IMR-90 (cell line): Measurements from ENCODE around the gene PTPRO. TPM values are rescaled to one million over a fixed set of nuclear protein-coding genes. Genes with fewer than 3 reads are reported as not detected.

ENCODE experiments used
- ATAC-seq: fragments of 200-7000 bp; cut with Tn5 transposase; 2 replicates; pipeline ENCODE4 v1.9.1; 2020; ENCODE audit warnings: low read depth, mild to moderate bottlenecking, moderate library complexity
- Bru-seq: library from RNA; stranded (reverse); fragments of 400-500 nt; gene quantifications from one replicate; lab custom pipeline; 2021; lab: Mats Ljungman, UMichigan
- BruChase-seq, 2 experiments: library from RNA; stranded (reverse); fragments of 400-500 nt; gene quantifications; one replicate each; lab custom pipeline; 2021; lab: Mats Ljungman, UMichigan
- BruUV-seq: library from RNA; stranded (reverse); fragments of 400-500 nt; replicated peaks from 2 replicates; lab custom pipeline; 2021; lab: Mats Ljungman, UMichigan
- CTCF ChIA-PET: fragments of 300-600 bp; formaldehyde crosslinking; extraction: SDS; loops from one replicate; lab custom pipeline; 2021; ENCODE audit warnings: antibody characterized with exemption; lab: Yijun Ruan, JAX
- POLR2A ChIA-PET: fragments of 300-600 bp; sonication (Branson Sonifier 250); formaldehyde crosslinking; loops from one replicate; lab custom pipeline; 2022; ENCODE audit warnings: antibody characterized with exemption; ENCODE audit not compliant: unreplicated experiment; lab: Charles Lee
- DNase-seq: peaks from one replicate; pipeline ENCODE4 v3.0.0; 2013
- H2AFZ ChIP-seq: replicated peaks from 2 replicates; pipeline ENCODE3; 2013; ENCODE audit warnings: low read length, mild to moderate bottlenecking; ENCODE audit not compliant: poor library complexity
- H2AK5ac ChIP-seq: 2 replicates; pipeline ENCODE4 v1.6.1; 2013; ENCODE audit warnings: low read depth, low read length, inconsistent platforms
- H2AK9ac ChIP-seq: replicated peaks from 2 replicates; pipeline ENCODE3; 2013; ENCODE audit warnings: mild to moderate bottlenecking, low read depth, low read length, moderate library complexity; ENCODE audit not compliant: poor library complexity
- H2BK120ac ChIP-seq: 2 replicates; pipeline ENCODE4 v1.6.1; 2013; ENCODE audit warnings: low read depth, low read length, inconsistent platforms
- H2BK15ac ChIP-seq: 3 replicates; pipeline ENCODE4 v1.6.1; 2013; ENCODE audit warnings: low read depth, low read length, inconsistent platforms
- H2BK20ac ChIP-seq: 2 replicates; pipeline ENCODE4 v1.6.1; 2013; ENCODE audit warnings: low read depth, mild to moderate bottlenecking, inconsistent platforms, low read length, moderate library complexity
- H2BK5ac ChIP-seq: 2 replicates; pipeline ENCODE4 v1.6.1; 2013; ENCODE audit warnings: mild to moderate bottlenecking, low read depth, low read length, inconsistent platforms; ENCODE audit not compliant: poor library complexity, severe bottlenecking
- H3K14ac ChIP-seq: replicated peaks from 2 replicates; pipeline ENCODE4 v1.6.1; 2013; ENCODE audit warnings: low read depth, low read length, inconsistent platforms
- H3K18ac ChIP-seq: 2 replicates; pipeline ENCODE4 v1.6.1; 2013; ENCODE audit warnings: low read depth, low read length, control low read depth
- H3K23ac ChIP-seq: 2 replicates; pipeline ENCODE4 v1.6.1; 2013; ENCODE audit warnings: low read depth, low read length, inconsistent platforms
- H3K27ac ChIP-seq: 2 replicates; pipeline ENCODE4 v1.5.1; 2013; ENCODE audit warnings: mild to moderate bottlenecking, control low read depth, low read length; ENCODE audit not compliant: insufficient read depth
- H3K27me3 ChIP-seq: 2 replicates; pipeline ENCODE4 v1.6.1; 2013; ENCODE audit warnings: low read length; ENCODE audit not compliant: control insufficient read depth, insufficient read depth
- H3K36me3 ChIP-seq: 2 replicates; pipeline ENCODE4 v1.6.1; 2013; ENCODE audit warnings: low read length, mixed read lengths; ENCODE audit not compliant: control insufficient read depth, insufficient read depth
- H3K4ac ChIP-seq: 2 replicates; pipeline ENCODE4 v1.6.1; 2013; ENCODE audit warnings: low read depth, low read length, inconsistent platforms
- H3K4me1 ChIP-seq: 2 replicates; pipeline ENCODE4 v1.6.1; 2013; ENCODE audit warnings: low read length, mixed read lengths; ENCODE audit not compliant: control insufficient read depth, insufficient read depth
- H3K4me2 ChIP-seq: 2 replicates; pipeline ENCODE4 v1.6.1; 2013; ENCODE audit warnings: low read depth, mild to moderate bottlenecking, control low read depth, low read length, moderate library complexity
- H3K4me3 ChIP-seq: 2 replicates; pipeline ENCODE4 v1.5.1; 2013; ENCODE audit warnings: low read depth, mild to moderate bottlenecking, control low read depth, low read length, moderate library complexity; ENCODE audit not compliant: insufficient read depth
- H3K56ac ChIP-seq: 2 replicates; pipeline ENCODE4 v1.6.1; 2013; ENCODE audit warnings: low read length, inconsistent platforms; ENCODE audit not compliant: insufficient read depth; ENCODE audit errors: extremely low read depth
- H3K79me1 ChIP-seq, 2 experiments: 2 replicates each; pipeline ENCODE4 v1.6.1; 2013; ENCODE audit warnings: low read length in 2 of 2, inconsistent platforms in 1 of 2, low read depth in 1 of 2
- H3K9ac ChIP-seq: 2 replicates; pipeline ENCODE4 v1.6.1; 2013; ENCODE audit warnings: low read depth, low read length, control low read depth
- H3K9me1 ChIP-seq: 2 replicates; pipeline ENCODE4 v1.6.1; 2013; ENCODE audit warnings: low read length, inconsistent platforms; ENCODE audit not compliant: insufficient read depth
- H3K9me3 ChIP-seq: 2 replicates; pipeline ENCODE4 v1.6.1; 2013; ENCODE audit warnings: low read length; ENCODE audit not compliant: control insufficient read depth, insufficient read depth
- H4K20me1 ChIP-seq: 2 replicates; pipeline ENCODE4 v1.6.1; 2013; ENCODE audit warnings: low read length, inconsistent platforms; ENCODE audit not compliant: insufficient read depth
- H4K5ac ChIP-seq: 2 replicates; pipeline ENCODE4 v1.6.1; 2013; ENCODE audit warnings: mild to moderate bottlenecking, low read depth, low read length, control low read depth
- H4K8ac ChIP-seq, 2 experiments: 2 replicates each; pipeline ENCODE4 v1.6.1; 2013; ENCODE audit warnings: low read depth in 2 of 2, low read length in 2 of 2, control low read depth in 1 of 2, inconsistent platforms in 1 of 2
- H4K91ac ChIP-seq: 2 replicates; pipeline ENCODE4 v1.6.1; 2013; ENCODE audit warnings: low read depth, low read length, inconsistent platforms; ENCODE audit not compliant: insufficient read depth
- BHLHE40 ChIP-seq: fragments of 150-350 bp; IDR thresholded peaks from 2 replicates; pipeline ENCODE4 v1.6.1; 2016; ENCODE audit warnings: mild to moderate bottlenecking, low read depth, low read length
- CEBPB ChIP-seq: IDR thresholded peaks from 2 replicates; pipeline ENCODE4 v1.6.1; 2012; ENCODE audit warnings: low read depth, low read length, improper control_type of control experiment
- CHD1 ChIP-seq: IDR thresholded peaks from 2 replicates; pipeline ENCODE4 v1.6.1; 2012; ENCODE audit warnings: low read depth, low read length, improper control_type of control experiment
- FOS ChIP-seq: fragments of 150-350 bp; IDR thresholded peaks from 2 replicates; pipeline ENCODE4 v1.6.1; 2016; ENCODE audit warnings: low read depth, low read length
- RAD21 ChIP-seq: IDR thresholded peaks from 2 replicates; pipeline ENCODE4 v1.6.1; 2012; ENCODE audit warnings: low read length, improper control_type of control experiment
- RFX5 ChIP-seq: IDR thresholded peaks from 2 replicates; pipeline ENCODE4 v1.8.0; 2012; ENCODE audit warnings: low read depth, mild to moderate bottlenecking, low read length, moderate library complexity
- WGBS, 2 experiments: methylation state at CpG; one replicate each; pipeline versions ENCODE4 v1.1.5 to v1.1.7; 2013; ENCODE audit warnings: missing lambda C conversion rate in 2 of 2; ENCODE audit not compliant: insufficient read length in 1 of 2; ENCODE audit errors: extremely low coverage in 2 of 2; 5-methylcytosine and 5-hydroxymethylcytosine counted together
- dilution Hi-C: fragments of 300-500 bp; cut with HindIII; formaldehyde crosslinking; loops from one replicate; pipeline ENCODE4 v1.14.3; 2018; ENCODE audit warnings: low sequenced_read_pairs; ENCODE audit not compliant: unreplicated experiment
- in situ Hi-C: fragments of 300-500 bp; cut with MboI; formaldehyde crosslinking; loops from 3 replicates; pipeline ENCODE4 v1.14.3; 2019; ENCODE audit warnings: low sequenced_read_pairs, inconsistent platforms, mixed read lengths
- intact Hi-C: fragments of 100-400 bp; cut with micrococcal nuclease; formaldehyde crosslinking; loops from 2 replicates; pipeline ENCODE4 v1.10.0; 2022
- long read RNA-seq: library from polyadenylated mRNA; unstranded; transcript quantifications from one replicate; pipeline ENCODE4 v2.0.0, GENCODE V29; 2021; ENCODE audit not compliant: unreplicated experiment
- polyA plus RNA-seq, 3 experiments: library from polyadenylated mRNA; depleted of rRNA; stranded (reverse); fragments of >200 nt; gene quantifications; 2 replicates each; pipeline ENCODE4 v1.2.3, GENCODE V29; 2012; ENCODE audit warnings: low replicate concordance in 1 of 3
- total RNA-seq: library from RNA; depleted of rRNA; stranded (reverse); fragments of >200 nt; gene quantifications from 2 replicates; pipeline ENCODE4 v1.2.3, GENCODE V29; 2012; rRNA removed

The PTPRO gene
- under 0.01 and 0.18 TPM in 2 replicates for total RNA-seq
- polyA plus RNA-seq (2012; rRNA removed) = 0.03 TPM in 1 of 2 replicates, not detected in the other
- 0.01 TPM in 1 of 2 replicates, not detected in the other for polyA plus RNA-seq (2012; cell fraction: cytosol; rRNA removed)
- 0.13 TPM in 1 of 2 replicates, not detected in the other for polyA plus RNA-seq (2012; cell fraction: nucleus; rRNA removed; ENCODE audit: low replicate concordance)
- Bru-seq, nascent RNA = percentile 4 among the genes with signal in this experiment
- BruChase-seq, experiment 1, labeled RNA remaining after a 6-hour chase = percentile 0 among the genes with signal in this experiment
- BruChase-seq, experiment 2, labeled RNA remaining after a 2-hour chase = percentile 2 among the genes with signal in this experiment
- long read RNA-seq, partial matches to known transcripts = 1 of 1 reads
- long read RNA-seq, other reads (novel, unspliced or antisense) = 0 of 1 reads

DNA sequence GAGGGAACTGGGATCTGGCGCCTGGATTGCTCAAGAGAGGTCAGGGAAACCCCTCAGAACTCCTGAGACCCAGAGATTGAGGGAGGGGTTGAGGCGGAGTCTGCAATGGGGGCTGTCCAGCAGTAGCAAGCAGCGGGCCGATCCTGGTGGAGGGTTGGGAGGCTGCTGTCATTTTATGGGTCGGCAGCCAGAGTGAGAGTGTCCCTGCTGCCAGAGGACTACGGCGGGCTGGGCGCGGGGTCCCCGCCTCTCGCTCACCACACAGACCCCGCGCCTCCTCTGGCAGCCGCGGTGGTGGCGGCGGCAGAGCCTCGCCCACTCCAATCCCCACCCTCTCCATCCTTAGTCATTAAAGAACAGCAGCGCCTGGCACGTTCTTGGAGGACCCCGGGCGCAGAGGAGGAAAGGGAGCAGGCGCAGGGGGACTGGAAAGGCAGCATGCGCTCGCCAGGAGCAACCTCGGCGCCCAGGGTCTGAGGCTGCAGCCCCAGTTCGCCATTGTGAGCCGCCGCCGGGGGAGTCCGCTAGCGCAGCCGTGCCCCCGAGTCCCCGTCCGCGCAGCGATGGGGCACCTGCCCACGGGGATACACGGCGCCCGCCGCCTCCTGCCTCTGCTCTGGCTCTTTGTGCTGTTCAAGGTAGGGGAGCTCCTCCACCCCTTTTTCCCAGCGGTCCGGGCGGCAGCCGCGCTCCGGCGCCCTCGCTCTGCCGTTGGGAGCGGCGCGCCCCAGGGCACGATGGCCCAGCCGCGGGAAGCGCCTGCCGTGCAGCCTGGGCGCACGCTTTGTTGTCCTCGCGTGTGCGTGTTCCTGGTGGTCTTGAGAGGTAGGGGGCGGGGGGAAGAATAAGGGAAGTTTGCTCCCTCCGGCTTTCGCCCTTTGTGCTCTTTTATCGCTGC is at the start of gene PTPRO:
Gene PTPRO (plus strand): TSS at position 345 of the 898 bp plus-strand sequence.
- no peak for TF ChIP-seq RAD21
- no peak for TF ChIP-seq CHD1
- TF ChIP-seq CEBPB = no peak
- no peak for TF ChIP-seq FOS
- no peak for TF ChIP-seq BHLHE40
- no peak for TF ChIP-seq RFX5
- ATAC-seq (peak; percentile 60; the same call in 1 of the 2 replicates), DNase-seq (no peak)
- Histone ChIP-seq H3K4ac (no peak within 1 kb of the TSS), H3K4me1 (no peaks in the 10 kb centered on the region), H3K9ac (no peak within 1 kb of the TSS), H2BK15ac (no peak within 1 kb of the TSS), H4K91ac (no peak within 1 kb of the TSS), H2AK5ac (no peak within 1 kb of the TSS), H3K4me2 (peak within 1 kb of the TSS; percentile 86), H4K8ac (no peak within 1 kb of the TSS), H3K9me1 (no peaks in the 10 kb centered on the region), H2AK9ac (no peak within 1 kb of the TSS), H4K5ac (no peak within 1 kb of the TSS), H3K9me3 (no peaks in the 10 kb centered on the region), H3K79me1 (no peaks in the 10 kb centered on the region), H2BK5ac (no peak within 1 kb of the TSS), H3K14ac (no peak within 1 kb of the TSS), H2BK120ac (no peak within 1 kb of the TSS), H4K20me1 (no peaks in the 10 kb centered on the region), H3K18ac (no peak within 1 kb of the TSS), H3K27ac (no peak within 1 kb of the TSS), H2AFZ (peak within 1 kb of the TSS; percentile 57), H3K23ac (no peak within 1 kb of the TSS), H3K56ac (no peak within 1 kb of the TSS), H2BK20ac (no peak within 1 kb of the TSS), H3K4me3 (peak within 1 kb of the TSS; percentile 29; the same call in 1 of the 2 replicates), H3K27me3 (peaks cover 12% of the 10 kb centered on the region), H3K36me3 (no peaks in the 10 kb centered on the region)
- ChIA-PET CTCF (no interaction called here), POLR2A (no interaction called here)
- 1% methylated on average over 15 of the region's 70 CpGs; no CpG with 5 or more reads in 1 of the 2 experiments for WGBS, 2 experiments
- dilution Hi-C loops (no loop called here), intact Hi-C loops (no loop called here), in situ Hi-C loops (no loop called here)
- no TSS peak for BruUV-seq
